Stimulated activated CD8-positive, alpha-beta memory T cell treated with anti-CD3 and anti-CD28 coated beads, Interleukin-2, amount 100 ng/mL, for 48 hours (primary cell): Measurements from ENCODE around the gene UNC79.
"Not testable (repeated sequence)": the region's sequence is repeated elsewhere in the genome, so short reads cannot be mapped to it uniquely, and the experiment has no call there.

ENCODE experiments used
- DNase-seq, 2 donors: peaks; one replicate each; pipeline ENCODE4 v3.0.0-alpha.2; 2020; ENCODE audit warnings: low read depth in 2 of 2

UNC79 gene

DNA sequence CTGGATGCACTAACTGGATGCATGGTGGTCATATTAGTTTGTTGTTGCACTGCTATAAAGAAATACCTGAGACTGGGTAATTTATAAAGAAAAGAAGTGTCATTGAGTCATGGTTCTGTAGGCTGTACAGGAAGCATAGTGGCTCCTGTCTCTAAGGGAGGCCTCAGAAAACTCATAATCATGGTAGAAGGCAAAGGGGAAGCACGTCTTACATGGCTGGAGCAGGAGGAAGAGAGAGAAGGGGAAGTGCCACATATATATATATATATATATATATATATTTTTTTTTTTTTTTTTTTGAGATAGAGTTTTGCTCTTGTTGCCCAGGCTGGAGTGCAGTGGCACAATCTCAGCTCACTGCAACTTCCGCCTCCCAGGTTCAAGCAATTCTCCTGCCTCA, 62.9 kb downstream of the UNC79 start:
- DNase-seq = not testable (repeated sequence)

GRCh38 chr14:93496856-93497741, 66.4 kb downstream of the UNC79 start:
- no peak for DNase-seq

DNA sequence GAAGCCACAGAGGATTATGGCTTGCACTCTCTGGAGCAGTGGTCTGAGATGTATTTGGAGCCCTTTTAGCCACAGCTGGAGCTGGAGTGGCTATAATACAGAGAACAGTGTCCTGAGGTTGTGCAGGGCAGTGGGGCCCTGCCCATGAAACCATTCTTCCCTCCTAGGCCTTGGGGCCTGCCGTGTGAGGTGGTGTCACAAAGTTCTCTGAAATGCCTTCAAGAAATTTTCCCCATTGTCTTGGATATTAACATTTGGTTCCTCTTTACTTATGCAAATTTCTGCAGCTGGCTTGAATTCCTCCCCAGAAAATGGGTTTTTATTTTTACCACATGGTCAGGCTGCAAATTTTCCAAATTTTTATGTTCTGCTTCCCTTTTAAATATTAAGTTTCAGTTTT, 79.3 kb downstream of the UNC79 start:
- DNase-seq = no peak

GRCh38 chr14:93511001-93511400, 80.3 kb downstream of the UNC79 start:
- no peak for DNase-seq

GRCh38 chr14:93520053-93520607, 89.4 kb downstream of the UNC79 start:
- DNase-seq = no peak

DNA sequence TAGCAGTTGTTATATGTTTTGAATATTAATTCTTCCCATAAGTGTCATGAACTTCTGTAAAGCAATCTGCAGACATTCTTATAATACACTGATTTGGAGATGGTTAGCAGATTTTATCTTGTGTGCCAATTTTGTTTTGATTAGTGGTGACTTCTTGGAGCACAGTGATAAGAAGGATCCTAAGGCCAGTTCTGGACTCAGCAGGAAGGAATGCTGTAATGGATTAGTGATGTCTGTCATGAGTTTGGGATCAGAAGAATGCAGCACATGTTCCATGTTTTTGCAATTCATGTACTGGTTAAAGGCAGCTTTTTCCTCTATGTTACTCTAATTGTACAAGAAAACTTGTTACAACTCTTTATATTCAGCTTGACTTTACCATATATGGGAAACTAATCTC, 91.5 kb downstream of the UNC79 start:
- no peak for DNase-seq

DNA sequence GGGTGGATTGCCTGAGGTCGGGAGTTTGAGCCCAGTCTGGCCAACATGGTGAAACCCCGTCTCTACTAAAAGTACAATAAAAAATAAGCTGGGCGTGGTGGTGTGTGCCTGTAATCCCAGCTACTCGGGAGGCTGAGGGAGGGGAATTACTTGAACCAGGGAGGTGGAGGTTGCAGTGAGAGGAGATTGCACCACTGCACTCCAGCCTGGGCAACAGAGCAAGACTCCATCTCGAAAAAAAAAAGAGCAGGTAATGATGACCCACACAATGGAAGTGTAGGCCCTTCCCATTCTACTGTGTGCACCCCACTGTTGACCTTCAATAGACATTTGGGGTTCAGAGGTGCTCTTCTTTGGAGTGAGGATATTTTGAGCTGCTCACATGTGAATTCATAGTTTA, 94.5 kb downstream of the UNC79 start:
- DNase-seq = not testable (repeated sequence)

- DNase-seq = no peak
These were observed 95.1 kb downstream of the UNC79 start for GRCh38 chr14:93525696-93526451.

DNA sequence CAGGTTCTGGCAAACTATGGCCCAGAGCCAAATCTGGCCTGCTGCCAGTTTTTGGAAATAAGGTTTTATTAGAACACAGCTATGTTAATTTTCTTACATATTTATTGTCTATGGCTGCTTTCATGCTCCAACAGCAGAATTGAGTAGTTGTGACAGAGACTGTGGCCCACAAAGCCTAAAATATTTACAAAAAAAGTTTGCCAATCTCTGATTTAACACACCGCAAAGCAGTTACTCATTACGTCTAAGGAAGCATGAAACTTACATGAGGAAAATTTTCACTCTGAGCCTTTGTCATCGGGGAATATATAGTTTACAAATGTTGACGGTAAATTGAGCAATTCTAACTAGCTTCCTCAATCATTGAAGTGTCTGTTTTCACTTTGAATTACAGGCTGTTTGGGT, 96.5 kb downstream of the UNC79 start:
- no peak for DNase-seq

DNA sequence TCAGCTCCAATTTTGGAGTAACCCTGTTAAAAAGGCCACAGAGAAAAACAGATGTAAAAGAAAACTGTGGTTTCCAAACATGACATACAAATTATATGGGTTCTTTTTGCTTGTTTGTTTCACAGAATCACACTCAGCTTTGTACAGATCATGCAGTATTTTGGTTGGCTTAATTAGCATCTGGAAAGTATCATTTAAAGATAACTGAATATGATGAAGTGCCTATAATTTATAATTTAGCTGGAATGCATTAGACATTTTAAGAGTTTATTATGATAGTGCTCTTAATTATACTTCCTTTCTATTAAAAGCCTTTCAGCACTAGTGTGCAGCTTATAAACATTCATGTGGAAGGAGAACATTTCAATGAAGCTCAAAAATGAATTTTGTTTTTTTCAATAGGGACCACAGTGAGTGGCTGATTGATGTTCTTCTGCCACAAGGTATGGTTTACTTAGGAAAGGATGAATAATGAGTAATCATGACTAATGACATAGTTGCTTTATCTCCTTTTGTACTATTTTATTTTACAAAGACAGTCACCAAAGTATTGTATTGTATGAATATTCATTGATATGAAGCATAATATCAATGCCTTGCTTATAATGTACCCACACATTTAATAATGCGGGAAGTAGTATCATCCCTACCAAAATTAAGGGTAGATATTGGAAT, 98.3 kb downstream of the UNC79 start:
- no peak for DNase-seq

- DNase-seq = no peak
These were observed 100.9 kb downstream of the UNC79 start for GRCh38 chr14:93531644-93532043.

DNA sequence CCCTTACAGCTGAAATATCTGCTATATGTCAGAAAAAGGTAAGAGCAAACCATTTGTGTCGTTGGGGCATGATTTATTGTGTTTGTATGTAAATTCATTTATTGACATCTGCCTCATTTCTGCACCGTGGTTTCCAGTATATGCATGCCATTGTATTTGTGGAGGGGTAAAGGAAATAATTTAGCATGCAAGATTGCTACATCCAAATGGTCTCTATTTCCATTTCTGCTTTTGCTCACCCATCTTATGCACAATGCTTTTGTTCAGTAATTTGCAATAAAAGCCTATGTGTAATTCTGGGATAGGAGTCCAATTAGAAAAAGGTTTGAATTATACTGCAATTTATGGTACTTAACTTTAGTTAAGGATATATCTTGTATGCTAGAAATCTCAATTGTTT, 101.8 kb downstream of the UNC79 start:
- DNase-seq = no peak

DNA sequence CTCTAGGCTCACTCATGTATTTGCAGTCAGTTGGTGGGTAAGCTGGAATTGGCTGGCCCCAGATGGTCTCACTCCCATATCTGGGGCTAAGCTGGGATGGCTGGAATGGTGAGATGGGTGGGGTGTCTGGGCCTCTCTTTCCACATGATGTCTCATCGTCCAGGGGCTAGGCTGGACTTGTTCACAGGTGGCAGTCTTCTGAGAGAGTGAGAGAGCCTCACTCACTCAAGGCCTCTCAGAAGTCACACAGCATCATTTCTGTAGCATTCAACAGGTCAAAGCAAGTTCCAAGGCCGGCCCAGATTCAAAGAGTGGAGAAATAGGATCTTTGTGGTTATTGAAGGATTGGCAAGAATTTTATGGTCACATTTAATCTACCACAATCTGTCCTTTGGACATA, 102.7 kb downstream of the UNC79 start:
- no peak for DNase-seq

DNA sequence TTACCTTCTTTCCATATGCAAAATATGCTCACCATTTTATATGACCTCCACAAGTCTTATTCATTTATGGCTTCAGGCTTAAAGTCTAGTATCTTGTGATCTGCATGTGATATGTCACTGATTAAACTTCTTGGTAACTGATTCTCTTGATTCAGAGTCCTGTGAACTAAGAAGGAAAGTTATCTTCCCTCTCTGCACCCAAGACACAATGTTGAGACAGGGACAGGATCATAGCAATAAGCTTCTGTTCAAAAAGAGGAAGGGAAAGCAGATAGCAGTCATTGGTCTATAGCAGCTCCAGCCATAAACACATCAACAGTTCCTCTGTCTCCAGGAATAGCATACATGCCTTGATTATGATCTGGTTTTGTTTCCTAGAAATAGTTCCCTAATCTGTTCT, 103.1 kb downstream of the UNC79 start:
- DNase-seq = no peak

DNA sequence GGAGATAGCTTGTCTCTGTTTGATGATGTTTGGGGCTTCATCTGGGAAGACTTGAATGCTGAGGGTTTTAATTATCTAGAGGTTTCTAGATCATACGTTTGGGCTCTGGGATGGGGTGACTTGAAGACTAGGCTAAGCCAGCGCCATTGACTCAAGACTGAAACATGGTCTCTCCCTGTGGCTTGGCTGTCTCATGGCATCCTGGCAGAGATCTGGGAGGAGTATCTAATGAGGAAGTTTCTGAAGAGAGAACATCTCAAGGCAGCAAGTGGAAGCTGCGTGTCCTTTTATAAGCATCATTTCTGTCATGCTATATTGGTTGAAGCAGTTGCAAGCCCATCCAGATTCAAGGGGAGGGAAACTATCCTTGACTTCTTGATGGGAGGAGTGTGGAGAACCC, 104.8 kb downstream of the UNC79 start:
- DNase-seq = no peak

GRCh38 chr14:93536945-93537344, 106.2 kb downstream of the UNC79 start:
- DNase-seq = no peak

- no peak for DNase-seq
These were observed 107.2 kb downstream of the UNC79 start for GRCh38 chr14:93537951-93538350.

- DNase-seq = no peak
These were observed 107.7 kb downstream of the UNC79 start for GRCh38 chr14:93538413-93538812.

GRCh38 chr14:93540235-93540634, 109.5 kb downstream of the UNC79 start:
- no peak for DNase-seq

- no peak for DNase-seq
These were observed 113.0 kb downstream of the UNC79 start for GRCh38 chr14:93543766-93544165.

DNA sequence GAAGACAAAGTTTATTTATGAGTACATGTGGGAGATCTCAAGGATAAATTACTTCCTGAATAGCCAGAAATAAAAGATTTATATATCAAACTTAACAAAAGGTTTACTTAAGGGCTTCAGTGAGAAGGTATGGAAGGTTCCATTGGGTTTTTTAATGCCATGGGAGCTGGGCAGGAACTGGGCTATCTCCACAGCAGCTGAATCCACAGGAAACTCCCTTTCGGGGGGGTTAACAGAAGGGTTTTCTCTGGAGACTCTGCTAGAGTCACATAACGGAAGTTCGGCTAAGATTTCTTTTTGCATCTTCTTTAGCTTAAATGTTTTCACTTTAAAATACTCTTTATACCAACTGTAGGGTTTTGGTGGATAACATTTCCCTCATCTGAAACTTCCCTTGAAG, 113.5 kb downstream of the UNC79 start:
- no peak for DNase-seq

GRCh38 chr14:93546642-93547041, 115.9 kb downstream of the UNC79 start:
- DNase-seq = no peak
